Ecto neural progenitor cell (in vitro differentiated cells): ENCODE data around the gene HSPB6.

Source experiments
- DNase-seq: peaks from one replicate; pipeline ENCODE4 v3.0.0-alpha.2; 2018; ENCODE audit warnings: low spot score

Gene HSPB6

DNA sequence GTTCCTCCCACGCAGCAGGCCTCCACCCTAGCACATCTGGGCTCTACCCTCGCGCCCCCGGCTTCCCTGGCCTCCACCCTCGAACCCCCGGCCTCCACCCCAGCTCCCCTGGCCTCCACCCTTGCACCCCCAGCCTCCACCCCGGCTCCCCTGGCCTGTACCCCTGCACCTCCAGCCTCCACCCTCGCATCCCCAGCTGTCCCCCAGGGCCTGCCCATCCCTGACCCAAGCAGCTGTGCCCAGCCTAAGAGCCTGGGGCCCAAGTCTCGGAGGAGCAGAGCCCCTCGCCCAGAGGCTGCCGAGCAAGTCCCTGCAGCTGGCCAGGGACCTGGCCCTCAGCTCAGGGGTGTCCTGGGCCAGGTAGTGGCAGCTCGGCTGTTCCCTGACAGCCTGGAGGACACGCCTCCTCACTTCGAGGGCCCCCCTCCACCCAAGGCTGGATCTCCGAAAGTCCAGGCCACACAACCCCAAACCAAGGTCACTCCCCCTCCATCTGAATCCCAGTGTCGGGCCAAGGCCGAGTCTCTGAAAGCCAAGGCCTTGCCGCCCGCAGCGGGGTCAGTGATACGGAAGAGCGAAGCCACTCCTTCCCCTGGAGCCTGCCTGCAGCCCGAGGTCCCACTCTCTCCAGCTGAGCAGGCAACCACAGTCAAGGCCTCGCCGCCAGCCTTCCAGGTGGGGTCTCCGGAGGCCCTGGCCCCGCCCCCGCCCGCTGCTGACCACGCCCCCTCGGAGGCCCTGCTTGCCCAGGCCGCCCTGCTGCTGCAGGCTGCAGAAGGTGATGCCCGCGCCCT lies 10.7 kb upstream of the HSPB6 start:
- peak; percentile 77 for DNase-seq

DNA sequence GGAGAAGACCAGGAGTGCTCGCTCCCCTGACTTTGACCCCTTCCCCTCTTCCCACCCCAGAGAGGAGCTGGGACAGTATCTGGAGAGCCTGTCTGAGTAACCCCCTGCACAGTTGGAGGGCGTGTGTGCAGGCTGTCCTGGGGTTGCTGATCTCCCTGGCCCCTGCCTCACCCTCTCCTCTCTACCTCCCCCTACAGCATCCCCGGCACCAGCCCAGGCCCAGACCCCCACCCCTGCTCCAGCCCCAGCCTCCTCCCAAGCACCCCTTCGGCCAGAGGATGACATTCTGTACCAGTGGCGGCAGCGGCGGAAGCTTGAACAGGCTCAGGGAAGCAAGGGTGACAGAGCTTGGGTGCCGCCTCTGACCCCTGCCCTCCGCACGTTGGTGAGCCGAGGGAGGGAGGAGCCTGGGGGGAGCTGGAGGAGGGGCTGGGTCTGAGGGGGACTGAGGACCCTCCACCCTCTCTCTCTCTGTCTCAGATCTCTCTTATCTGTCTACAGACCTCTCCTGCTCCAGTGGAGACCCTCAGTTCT lies 9.8 kb upstream of the HSPB6 start:
- peak; percentile 43 for DNase-seq

DNA sequence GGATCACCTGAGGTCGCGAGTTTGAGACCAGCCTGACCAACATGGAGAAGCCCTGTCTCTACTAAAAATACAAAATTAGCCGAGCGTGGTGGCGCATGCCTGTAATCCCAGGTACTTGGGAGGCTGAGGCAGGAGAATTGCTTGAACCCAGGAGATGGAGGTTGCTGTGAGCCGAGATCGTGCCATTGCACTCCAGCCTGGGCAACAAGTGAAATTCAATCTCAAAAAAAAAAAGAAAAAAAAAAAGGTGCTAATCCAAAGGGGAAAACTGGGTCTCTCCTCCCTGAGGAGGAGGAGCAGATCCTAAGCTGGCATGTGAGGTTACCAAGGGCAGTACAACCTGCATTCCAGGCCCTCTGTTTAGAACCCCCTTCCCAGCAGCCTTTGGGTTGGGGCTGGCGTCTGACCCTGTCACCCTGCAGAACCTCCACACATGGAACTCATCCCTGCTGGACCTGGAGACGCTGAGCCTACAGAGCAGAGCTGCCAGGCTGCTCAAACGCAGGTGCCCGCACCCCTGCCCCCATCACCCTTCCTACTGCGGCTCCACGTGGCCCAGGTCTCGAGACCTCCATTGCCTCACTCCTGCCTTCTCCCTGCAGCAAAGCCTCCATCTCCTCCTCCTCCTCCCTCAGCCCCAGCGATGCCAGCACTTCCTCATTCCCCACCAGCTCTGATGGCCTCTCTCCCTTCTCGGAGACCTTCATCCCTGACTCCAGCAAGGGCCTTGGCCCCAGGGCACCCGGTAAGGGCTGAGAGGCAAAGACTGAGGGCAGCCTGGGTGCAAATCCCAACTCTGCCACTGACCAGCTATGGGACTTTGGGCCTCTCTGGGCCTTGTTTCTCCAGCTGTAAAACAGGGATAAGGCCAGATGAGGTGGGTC lies 7.8 kb upstream of the HSPB6 start:
- no peak for DNase-seq

DNA sequence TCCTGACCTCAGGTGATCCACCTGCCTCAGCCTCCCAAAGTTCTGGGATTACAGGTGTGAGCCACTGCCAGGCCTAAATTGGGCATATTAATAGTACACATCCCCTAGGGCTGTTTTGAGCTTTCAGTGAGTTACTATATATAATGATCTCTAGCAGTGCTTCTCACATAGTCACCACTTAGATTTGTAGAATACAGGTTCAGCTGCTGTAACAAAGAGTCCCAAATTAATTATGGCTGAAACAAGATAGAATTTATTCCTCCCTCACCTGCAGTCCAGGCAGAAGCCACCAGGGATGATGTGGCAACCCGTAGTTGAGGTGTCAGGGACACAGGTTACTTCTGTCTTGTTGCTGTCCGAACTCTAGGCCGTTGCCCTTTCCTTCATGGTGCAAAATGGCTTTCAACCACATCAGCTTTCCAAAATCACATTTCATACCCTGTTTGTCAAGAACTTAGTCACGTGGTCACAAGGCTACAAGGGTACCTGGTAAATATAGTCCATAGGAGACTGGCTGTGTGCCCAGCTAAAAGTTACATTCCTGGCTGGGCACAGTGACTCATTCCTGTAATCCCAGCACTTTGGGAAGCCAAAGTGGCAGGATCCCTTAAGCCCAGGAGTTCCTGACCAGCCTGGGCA lies 4.0 kb upstream of the HSPB6 start:
- no peak for DNase-seq

DNA sequence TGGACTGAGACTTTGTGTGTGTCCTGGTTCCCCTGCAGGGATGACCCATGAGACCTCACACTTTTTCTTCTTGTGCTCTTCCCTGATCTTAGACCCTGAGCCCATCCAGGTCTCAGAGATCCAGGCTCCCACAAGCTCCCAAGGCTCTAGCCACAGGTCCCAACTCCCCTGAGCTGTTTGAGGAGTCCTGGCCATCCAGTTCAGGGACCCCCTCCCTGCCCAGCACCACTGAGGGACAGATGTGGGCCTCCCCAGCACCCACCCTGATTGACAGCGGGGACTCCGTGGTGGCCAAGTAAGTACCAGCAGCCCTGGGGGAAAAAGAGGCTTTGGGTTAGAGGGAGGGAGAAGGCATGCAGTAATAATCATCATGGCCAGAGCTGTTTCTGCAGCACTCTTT lies 2.9 kb upstream of the HSPB6 start:
- no peak for DNase-seq

DNA sequence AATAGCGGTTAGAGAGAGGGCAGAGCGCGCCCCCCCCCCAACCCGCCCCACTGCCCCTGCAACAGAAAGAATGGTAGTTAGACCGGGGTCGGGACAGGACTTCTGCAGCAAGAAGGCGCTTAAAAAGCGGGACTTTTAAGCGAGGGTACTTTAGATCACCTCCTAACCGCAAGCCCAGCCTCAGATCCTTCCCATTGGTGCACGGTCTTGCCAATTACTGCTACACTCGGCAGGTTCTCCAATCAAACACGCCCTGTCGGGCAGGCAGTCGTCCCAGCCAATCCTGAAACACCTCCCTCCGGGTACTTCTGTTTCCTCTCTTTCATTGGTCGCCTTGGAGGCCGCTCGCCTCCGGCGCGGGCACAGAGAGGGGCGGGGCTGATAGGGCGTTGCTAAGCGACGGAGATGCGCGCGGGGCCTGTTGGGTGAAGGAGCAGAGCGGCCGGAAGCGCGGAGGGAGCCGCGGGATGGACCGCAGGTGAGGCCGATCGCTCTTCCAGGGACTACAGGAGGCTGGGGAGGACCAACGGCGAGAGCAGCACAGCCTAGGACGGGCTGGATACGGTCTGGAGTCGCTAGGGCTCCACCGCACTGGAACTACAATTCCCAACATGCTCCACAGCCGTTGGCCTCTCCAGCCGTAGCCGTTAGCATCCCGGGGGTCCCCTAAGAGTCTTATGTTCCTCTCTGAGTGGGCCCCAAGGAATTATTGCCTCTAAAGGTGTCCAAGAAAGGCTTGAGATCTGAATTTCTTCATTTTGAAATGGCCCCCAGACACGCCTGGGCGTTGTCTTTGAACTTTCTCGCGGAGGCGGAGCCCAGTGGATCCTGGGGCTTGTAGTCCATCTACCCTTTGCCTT lies 1.1 kb upstream of the HSPB6 start, which contains the start of gene PROSER3:
PROSER3 (plus strand) TSS at position 428 of the 860 bp plus-strand sequence; CDS start at position 468, 40 bp downstream.
- DNase-seq: peak; percentile 99

DNA sequence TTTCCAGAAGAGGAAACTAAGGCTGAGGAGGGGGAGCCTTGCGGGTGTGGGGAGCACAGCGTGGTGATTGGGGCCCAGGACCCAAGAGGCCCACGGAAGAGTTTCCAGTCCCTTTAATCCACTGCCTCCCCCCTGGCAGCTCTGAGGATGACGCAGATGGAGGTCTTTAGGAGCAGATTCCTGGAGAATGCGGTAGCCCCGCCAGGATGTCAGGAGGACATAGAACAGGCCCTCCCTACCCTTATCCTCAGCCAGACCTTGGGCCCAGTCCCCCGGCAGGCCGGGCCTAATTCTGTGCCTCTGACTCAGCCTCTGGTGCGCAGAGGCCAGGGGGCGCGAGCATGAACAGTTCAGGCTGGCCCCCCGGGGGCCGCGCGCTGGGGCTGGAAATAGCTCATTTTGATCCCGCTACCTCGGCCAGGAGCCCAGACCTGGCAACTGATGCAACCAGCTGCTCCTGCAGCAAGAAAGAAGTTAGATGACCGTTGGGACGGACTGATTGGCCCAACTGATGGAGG lies 461 bp upstream of the HSPB6 start:
- DNase-seq: peak; percentile 76

DNA sequence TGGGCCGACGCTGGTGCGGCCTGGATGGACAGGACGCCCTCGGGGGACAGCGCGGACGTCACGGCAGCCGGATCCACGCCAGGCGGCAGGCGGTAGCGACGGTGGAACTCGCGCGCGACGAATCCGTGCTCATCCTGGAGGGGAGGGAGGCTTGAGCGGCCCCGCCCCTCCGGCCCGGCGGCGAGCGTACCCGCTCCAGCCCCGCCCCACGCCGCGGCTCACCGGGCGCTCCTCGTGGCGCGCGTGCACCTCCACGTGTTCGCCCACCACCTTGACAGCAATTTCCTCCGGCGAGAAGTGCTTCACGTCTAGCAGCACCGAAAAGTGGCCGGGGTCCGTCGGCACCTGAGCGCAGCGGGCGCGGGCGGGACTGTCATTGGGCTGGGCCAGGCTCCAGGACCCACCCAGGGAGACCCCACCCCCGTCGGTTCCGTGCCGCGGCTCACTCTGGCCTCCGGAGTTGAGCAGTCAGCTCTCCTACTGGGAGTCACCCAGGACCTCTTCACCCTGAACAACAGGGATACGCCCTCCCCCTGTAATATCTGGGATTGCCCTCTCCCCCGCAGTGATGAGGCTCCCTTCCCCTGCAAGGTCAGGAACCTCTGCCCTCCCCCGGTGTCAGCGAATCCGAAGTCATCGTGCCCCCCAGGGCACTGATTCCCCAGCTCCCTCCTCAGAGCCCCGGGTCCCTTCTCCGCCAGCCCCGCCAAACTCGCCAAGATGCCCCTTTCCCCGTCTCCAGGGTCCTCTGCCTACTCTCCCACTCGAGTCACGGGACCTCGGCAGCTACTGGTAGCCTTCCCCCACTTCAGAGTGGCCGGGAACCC lies 1.1 kb downstream of the HSPB6 start:
- no peak for DNase-seq

DNA sequence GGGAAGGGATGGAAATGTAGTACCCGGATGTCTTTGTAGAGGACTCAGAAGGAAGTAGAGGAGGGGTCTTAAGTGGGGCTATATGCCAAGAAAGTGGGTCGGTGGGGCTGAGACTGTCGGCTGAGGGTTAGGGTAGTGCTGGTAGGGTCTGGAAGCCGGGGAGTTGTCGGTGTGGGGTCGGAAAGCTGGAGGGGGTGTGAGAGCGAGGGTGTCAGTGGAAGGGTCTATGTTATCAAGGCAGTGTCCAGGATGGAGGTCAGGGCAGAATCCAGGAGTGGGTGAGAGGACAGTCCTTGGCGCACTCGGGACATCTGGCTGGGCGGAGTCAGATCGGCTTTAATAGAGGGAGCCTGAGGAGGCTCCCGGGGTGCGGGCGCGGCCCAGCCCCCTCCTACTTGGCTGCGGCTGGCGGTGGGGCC lies 1.7 kb downstream of the HSPB6 start:
- DNase-seq: no peak

DNA sequence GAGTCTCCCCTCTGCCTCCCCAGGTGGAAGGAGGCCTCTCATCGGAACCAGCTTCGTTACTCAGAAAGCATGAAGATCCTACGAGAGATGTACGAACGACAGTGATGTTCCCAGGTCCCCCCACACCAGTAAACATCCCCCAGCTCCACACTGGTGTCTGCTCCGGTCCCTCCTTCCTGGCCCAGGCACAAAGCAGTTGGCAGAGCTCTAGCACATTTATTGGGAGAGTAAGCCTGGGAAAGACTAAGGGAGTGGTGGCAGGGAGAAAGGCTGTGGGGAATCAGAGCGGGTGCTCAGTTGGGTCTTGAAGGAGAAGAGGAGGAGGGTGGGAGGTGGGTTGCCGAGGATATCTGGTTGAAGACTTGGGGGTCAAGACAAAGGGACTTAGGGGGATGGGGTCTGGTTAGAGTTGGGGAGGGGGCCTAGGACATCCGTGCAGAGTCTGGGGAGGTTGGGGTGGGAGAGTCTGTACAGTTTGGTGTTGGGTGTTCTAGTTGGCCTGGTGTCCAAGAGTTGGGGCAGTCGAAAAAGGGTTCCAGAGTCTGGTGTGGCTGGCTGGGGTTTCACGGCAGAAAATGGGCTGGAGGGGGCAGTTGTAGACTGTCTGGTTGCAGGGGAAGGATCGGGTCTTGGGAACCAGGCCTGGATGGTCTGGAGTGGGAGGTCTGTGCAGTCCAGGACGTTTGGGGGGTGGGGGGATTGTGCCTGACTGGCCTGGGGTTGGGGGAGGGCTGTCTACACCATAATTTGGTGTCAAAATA lies 2.3 kb downstream of the HSPB6 start:
- DNase-seq: no peak

DNA sequence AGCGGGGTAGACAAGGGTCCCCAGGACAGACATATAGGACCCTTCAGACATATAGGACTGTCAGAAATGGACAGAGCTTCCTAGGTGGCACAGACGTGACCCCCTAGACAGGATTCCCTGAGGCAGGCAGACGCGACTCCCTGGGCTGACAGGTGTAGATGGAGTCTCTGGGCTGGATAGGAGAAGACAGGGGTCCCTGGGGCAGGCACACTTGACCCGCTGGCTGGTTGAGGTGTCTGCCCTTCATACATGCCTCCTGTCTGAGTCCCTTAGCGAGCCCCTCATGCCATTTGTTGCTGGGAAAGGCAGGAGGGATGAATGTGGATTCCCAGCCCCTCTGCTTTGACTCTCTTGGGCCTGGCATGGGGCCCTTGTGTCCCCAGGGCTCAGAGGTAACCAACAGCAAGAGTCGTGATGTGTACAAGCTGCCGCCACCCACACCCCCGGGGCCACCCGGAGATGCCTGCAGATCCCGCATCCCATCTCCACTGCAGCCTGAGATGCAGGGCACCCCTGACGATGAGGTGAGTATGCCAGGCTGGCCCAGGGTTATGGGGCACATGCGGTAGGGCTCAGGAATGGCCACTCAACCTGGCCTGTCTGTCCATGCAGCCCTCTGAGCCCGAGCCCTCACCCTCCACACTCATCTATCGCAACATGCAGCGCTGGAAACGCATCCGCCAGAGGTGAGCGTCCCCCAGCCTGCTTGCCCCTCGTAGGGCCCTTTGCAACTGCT lies 3.0 kb downstream of the HSPB6 start:
- DNase-seq: no peak

DNA sequence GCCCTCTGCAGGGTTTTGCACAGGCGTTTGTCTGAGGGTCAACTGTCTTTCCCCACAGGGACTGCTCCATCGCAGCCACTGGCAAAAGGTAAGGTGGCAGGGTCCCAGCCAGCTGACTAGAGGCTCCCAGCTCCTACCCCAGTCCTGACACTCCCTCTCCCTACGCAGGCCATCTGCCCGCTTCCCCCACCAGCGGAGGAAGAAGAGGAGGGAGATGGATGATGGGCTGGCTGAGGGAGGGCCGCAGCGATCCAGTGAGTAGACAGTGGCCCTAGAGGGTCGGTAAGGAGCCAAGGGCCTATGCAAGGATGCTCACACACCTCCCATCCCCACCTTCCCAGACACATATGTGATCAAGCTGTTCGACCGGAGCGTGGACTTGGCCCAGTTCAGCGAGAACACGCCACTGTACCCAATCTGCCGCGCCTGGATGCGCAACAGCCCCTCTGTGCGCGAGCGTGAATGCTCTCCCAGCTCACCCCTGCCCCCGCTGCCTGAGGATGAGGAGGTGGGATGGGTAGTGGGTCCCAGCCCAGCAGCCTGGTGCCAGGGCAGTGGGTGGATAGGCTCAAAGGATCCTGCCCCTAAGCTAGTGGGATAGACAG lies 4.0 kb downstream of the HSPB6 start:
- DNase-seq: no peak

DNA sequence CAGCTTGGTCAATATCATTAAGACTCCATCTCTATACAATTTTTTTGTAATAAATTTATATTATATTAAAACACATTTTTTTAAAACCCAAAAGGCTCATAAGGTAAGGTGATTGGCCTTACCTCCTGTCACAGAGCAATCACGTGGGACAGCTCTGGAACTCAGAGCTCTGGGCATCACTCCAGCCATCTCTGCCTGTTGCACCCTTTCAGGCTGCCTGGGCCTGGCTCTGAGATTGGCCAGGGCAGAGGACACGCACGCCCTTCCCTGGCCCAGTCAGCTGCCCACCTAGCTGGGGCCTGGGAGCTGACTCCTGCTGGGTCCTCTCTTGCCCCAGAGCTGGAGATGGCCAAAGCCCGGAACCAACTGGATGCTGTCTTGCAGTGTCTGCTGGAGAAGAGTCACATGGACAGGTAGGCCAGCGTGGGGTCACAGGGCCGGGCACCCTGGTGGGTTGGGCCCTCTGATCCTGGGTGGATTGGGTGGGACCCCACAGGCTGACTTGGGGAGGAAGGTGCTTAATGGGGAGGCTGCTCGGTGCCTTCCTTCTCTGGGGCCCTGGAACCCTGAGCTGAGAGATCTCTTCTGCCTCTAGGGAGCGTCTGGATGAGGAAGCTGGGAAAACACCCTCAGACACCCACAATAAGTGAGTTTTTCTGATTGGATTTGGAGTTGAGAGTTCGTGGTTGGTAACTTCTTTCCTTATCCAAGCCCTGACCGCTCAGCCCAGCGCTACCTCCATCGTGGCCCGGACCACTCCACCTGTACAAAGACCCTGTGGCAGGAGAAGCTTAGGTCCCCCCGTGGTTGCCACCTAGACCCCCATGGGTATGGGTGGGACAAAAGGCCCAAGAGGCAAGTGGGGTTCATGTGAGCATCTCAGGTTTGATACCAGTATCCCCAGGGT lies 4.7 kb downstream of the HSPB6 start:
- no peak for DNase-seq

DNA sequence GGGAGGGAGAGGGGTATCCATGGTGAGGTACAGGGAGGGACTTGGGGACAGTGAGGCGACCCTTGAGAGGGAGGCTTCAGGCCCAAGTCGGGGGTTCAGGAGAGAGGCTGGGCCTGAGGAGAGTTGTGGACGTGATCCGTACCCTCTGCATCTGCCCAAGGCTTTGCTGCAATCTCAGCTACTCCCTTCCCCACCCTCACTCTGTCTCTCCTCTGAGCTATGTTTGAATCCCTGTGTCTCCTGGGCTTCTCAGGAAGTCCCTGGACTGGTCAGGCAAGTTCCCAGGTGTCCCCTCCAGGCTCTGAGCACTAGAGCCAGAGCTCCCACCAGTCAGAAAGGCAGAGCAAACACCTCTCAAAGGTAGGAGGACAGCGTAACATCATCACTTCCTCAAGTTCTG lies 6.7 kb downstream of the HSPB6 start:
- DNase-seq: no peak

DNA sequence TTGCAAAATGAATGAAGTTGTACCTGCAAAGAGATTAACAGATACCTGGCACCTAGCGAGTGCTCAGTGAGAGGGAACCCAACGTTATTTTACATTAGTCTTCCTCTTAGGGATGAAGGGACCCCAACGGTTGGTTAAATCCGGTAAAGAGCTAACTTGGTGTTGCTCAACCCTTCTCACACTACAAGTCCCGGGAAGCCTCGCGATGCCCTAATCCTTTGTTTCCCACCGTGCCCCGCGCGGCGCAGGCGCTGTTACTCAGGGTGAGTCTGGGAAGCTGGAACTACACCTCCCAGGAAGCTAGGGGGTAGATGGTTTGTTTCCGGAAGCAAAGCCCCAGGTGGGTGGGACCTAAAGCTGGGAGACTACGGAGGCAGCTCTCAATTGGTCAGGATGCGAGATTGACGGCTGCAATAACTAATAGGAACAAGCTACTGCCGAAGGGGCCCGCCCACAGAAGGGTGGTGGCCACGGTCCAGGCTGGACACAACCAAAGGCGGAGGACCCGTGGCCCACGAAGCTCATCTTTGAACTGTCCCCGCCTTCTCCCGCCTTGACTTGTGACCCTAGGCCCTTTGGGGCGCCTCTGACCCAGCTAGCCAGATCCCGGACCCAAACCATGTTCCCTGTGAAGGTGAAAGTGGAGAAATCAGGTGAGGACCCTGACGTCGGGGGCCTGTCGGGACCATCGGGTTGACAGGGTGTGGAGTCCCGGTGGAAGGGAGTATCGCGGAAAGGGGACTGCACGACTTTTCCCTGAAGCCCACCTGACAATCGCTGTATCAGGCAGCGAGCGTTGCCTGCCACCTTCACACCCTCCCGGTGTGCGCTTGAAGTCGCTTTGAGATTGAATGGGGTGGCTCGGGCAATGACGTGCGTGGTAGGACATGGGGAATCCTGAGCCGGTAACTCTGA lies 8.5 kb downstream of the HSPB6 start, which contains the start of gene LIN37:
LIN37 (plus strand) TSS at position 471 of the 915 bp plus-strand sequence; CDS start at position 620, 149 bp downstream.
- DNase-seq: peak; percentile 99

DNA sequence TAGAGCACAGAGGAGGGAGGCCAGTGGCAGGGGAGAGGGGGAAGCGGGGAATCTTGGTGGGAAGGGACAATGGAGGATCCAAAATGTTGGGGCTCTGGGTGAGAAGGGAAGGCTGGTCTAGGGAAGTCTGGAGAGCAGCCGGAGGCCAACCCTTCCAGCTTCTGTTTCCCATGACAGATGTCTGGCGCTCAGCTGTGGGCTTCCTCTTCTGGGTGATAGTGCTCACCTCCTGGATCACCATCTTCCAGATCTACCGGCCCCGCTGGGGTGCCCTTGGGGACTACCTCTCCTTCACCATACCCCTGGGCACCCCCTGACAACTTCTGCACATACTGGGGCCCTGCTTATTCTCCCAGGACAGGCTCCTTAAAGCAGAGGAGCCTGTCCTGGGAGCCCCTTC lies 10.3 kb downstream of the HSPB6 start:
- no peak for DNase-seq
